K562 (cell line): ENCODE results near the gene CNR1.

Source experiments
- SMAD1 ChIP-seq: fragments of 150-350 bp; IDR thresholded peaks from 2 replicates; pipeline ENCODE4 v1.6.1; 2014; ENCODE audit warnings: low read length, low read depth; ENCODE audit not compliant: partially characterized antibody
- TBP ChIP-seq: optimal IDR thresholded peaks from 2 replicates; pipeline ENCODE3; 2011; ENCODE audit warnings: low read depth, low read length, improper control_type of control experiment
- TF ChIP-seq, protein P1 (sequence below): IDR thresholded peaks from 3 replicates; pipeline ENCODE4 v1.6.1; 2011; ENCODE audit warnings: borderline replicate concordance, mild to moderate bottlenecking, moderate library complexity; ENCODE audit not compliant: insufficient read length; ENCODE audit errors: extremely low read depth
- TF ChIP-seq, protein P2 (sequence below): sonication (generic); formaldehyde crosslinking; IDR thresholded peaks from 2 replicates; pipeline ENCODE4 v1.8.0; 2023; ENCODE audit warnings: mild to moderate bottlenecking, missing genetic modification reagents
- TF ChIP-seq, protein P3 (sequence below): sonication (generic); formaldehyde crosslinking; IDR thresholded peaks from 2 replicates; pipeline ENCODE4 v1.8.1; 2023; ENCODE audit warnings: mild to moderate bottlenecking, missing genetic modification reagents

DNA sequence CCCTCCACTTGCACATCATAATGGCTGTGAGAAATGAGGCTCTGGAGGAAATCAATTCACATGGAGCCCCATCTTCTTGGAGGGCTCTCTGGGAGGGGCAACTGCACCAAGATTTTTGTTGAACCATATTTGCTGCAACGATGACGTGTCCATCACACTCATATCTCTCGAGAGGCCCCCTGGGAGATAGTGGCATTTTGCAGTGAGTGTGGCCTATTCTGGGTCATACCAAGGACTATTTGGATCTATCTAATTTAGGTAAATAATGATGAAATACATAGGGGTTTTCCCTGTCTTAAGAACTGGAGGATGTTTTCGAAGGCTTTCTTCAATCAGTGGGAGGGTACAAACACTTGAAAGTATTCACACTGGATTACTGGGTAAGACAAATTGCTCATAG is 31.6 kb downstream of the CNR1 start:
- TF ChIP-seq, protein P1, sequence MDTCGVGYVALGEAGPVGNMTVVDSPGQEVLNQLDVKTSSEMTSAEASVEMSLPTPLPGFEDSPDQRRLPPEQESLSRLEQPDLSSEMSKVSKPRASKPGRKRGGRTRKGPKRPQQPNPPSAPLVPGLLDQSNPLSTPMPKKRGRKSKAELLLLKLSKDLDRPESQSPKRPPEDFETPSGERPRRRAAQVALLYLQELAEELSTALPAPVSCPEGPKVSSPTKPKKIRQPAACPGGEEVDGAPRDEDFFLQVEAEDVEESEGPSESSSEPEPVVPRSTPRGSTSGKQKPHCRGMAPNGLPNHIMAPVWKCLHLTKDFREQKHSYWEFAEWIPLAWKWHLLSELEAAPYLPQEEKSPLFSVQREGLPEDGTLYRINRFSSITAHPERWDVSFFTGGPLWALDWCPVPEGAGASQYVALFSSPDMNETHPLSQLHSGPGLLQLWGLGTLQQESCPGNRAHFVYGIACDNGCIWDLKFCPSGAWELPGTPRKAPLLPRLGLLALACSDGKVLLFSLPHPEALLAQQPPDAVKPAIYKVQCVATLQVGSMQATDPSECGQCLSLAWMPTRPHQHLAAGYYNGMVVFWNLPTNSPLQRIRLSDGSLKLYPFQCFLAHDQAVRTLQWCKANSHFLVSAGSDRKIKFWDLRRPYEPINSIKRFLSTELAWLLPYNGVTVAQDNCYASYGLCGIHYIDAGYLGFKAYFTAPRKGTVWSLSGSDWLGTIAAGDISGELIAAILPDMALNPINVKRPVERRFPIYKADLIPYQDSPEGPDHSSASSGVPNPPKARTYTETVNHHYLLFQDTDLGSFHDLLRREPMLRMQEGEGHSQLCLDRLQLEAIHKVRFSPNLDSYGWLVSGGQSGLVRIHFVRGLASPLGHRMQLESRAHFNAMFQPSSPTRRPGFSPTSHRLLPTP, result no peak
- TF ChIP-seq, protein P2, sequence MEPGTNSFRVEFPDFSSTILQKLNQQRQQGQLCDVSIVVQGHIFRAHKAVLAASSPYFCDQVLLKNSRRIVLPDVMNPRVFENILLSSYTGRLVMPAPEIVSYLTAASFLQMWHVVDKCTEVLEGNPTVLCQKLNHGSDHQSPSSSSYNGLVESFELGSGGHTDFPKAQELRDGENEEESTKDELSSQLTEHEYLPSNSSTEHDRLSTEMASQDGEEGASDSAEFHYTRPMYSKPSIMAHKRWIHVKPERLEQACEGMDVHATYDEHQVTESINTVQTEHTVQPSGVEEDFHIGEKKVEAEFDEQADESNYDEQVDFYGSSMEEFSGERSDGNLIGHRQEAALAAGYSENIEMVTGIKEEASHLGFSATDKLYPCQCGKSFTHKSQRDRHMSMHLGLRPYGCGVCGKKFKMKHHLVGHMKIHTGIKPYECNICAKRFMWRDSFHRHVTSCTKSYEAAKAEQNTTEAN (CRISPR knock-in tag), result no peak
- TF ChIP-seq, protein P3, sequence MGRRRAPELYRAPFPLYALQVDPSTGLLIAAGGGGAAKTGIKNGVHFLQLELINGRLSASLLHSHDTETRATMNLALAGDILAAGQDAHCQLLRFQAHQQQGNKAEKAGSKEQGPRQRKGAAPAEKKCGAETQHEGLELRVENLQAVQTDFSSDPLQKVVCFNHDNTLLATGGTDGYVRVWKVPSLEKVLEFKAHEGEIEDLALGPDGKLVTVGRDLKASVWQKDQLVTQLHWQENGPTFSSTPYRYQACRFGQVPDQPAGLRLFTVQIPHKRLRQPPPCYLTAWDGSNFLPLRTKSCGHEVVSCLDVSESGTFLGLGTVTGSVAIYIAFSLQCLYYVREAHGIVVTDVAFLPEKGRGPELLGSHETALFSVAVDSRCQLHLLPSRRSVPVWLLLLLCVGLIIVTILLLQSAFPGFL (CRISPR knock-in tag), result no peak
- TF ChIP-seq TBP, result no peak
- TF ChIP-seq SMAD1, result no peak
